Measurements from ENCODE around the gene CORO7.

CORO7 gene

DNA sequence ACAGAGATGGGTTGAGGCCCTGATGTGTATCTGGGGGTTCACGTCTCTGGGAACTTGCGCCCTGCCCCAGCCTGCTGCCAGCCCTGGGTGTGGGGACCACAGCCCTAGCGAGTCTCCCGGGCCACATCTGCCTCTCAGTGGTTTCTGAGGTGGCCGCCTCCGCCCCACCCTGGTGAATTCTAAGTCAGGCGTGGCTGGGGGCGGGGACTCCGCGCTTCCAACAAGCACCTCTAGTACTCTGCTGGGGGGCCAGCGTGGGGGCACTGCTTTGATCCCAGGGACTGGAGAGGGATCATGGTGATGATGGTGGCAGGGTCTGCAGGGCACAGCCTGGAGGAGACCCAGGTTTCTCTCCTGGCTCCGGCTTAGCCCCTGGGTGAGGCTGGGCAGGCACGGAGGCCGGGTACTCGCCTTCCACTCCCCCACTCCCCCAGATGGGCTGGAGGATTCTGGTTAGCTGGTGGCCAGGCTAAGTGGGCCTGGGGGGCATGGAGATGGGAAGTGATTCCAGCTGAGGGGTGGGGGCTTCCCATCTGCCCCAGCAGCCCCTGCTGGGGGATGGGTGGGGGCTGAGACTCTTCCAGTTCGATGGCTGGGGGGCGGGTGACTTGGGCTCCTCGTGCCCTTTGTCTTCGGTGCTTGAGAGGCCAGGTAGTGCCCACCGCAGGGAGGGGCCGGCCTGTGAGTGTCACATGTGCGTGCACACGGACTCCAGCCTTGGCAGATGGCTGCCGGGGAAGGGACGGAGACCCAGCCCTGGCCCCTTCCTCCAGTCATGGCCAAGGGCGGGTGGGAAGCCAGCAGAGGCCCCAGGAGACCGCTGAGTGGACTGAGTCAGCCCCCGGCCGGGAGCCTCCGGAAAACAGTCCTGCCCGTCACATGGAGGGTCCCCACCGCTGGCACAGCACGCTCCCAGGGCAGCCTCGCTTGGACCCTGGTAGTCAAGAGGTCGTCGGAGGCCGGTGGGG lies 96.7 kb downstream of the CORO7 start:
- DNase-seq, result no peak

GRCh38 chr16:4318967-4319366 lies 97.4 kb downstream of the CORO7 start:
- DNase-seq, result no peak

GRCh38 chr16:4318451-4318910 lies 97.9 kb downstream of the CORO7 start:
- no peak for DNase-seq

DNA sequence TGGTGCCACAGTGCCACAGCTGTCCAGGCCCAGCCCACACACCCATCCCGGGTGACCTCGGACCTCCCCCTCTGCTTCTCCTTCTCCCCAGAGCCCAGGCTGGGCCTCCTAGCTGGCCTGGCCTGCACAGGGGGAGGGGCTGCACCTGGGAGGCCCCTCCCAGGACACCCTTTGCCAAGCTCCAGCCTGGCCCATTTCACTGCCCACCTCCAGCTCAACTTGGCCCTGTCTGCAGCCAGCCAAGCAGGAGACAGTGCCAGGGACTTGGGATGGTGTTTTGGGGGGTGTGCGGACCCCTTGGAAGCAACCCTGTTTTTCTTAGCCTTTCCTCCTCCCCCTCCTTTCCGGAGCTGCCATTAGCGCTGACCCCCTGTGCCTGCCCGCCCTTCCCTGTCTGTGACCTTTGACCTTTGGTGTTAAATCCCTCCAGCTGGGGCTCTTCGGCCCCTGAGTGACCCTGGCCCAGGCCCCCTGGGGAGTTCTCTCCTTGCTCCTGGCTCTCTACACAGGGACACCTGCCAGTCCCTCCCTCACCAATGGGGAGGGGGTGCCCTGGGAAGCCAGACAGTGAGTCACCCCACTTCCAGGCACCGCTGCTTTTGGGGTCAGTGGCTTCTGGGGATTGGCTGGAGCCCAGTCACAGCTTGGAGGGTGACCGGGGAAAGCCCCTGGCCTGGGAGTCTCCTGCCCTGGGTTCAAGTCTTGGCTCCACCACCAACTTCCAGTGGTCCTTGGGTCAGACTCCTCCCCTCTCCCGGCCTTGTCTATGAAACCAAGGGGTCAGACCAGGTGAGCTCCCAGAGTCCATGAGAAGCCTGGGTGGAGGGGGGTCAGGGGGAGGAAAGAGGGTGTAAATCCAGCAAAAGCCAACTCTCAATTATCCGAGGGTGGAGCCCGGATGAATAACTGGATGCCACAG lies 98.6 kb downstream of the CORO7 start:
- no peak for DNase-seq

DNA sequence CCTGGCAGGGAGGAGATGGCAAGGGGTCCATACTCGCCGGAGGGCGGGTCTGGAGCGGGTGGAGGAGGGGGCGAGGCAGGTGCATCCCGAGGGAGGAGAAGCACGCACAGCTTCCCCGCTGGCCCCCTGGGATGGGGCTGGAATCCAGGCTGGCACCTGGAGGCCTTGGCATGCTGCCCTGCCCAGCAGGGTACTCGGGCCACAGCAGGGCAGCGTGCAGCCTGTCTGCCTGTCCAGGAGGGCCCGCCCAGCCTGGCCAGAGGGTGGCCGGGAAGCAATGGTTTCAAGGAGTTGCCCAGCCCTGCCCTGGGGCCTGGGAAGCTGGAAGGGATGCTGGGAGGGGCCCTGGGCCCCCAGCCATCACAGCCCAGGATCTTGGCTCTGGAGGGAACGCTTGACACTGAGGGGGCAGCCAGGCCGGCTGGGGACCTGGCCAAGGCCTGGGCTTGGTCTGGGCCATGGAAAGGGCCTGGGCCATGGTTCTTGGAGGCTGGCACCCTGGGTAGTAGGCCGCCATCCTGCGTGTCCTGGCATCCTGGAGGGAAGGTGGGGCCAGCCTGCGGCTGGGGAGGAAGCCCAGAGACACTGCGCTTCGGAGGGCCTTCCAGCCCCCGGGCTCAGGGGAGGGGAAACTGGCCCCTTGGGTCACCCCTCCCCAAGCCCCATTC lies 99.4 kb downstream of the CORO7 start:
- DNase-seq, result peak; percentile 85

DNA sequence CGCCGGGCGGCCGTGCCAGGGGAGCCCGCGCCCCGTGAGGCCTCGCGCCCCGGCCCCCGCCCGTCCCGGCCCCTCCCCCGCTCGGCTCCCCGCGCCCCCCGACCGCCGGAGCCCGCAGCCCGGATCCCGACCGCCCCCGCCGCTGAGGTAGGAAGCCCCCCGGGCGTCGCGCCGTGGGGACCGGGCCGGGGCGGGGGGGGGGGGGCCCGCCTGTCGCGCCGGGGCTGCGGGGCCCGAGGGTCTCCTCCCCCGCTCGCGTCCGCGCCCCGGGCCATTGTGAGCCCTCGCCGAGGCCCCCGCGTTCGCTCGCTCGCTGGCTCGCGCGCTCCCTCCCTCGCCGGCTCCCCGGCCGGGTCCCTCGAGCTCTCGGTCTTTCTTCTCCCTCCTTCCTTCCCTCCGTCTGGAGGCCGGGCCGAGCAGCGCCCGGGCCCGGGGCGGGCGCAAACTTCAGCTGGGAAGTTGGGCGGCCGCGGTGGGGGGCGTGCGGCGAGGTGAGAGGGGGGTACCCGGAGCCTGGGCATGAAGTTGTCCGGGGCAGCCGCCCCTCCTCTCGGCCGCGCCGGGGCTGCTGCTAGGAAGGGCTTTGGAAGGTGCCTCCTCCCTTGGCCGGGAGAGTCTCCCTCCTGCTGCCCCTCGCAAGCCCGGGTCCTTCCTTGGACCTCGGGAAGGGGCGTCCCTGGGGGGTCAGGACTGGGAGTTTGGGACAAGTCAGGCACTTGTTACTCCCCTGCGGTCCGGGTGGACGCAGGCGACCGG lies 100.1 kb downstream of the CORO7 start:
- peak; percentile 49 for DNase-seq

DNA sequence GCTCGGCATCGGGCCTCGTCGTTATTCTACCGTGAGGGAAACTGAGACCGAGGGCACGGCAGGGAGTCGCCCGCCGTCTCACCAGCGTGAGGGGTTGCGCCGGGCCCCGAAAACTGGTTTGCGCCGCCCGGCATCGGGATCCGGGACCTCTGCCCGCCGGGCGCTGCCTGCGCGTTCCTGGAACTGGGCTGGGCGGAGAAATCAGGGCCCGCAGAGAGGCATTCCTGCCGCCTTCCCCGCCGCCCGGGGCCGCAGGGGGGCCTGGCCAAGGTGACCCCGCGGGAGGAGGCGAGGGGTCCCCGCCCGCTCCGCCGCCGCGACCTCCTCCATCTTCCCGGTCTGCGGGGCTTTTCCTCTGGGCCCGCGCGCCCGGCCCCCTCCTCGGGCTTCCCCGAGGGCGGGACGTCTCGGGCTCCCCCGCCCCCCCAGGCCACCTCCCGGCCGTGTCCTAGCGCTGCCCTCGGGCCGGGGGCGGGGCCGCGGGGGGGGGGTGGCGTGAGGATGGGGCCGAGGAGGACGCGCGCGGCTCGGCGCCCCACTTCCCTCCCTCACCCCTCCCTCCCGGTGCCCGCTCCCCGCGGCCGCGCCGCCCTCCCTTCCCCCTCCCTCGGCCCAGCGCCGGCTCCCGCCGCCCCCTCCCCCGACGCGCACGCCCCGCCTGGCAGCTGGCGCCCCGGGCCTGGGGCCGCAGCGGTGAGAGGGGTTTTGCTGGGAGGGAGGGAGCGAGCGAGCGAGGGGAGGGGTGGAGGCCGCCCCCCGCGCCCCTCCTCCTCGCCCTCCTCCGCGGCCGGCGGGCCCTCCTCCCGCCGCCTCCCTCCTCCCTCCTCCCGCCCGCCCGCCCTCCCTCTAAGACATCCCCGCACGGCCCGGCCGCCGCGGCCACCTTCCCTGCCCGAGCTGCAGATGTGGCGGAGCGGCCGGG lies 100.9 kb downstream of the CORO7 start, which contains the start of gene GLIS2:
Gene GLIS2 (plus strand): TSS at position 882 of the 922 bp plus-strand sequence. CDS start 16,214 bp downstream, outside the sequence.
- peak; percentile 89 for DNase-seq

DNA sequence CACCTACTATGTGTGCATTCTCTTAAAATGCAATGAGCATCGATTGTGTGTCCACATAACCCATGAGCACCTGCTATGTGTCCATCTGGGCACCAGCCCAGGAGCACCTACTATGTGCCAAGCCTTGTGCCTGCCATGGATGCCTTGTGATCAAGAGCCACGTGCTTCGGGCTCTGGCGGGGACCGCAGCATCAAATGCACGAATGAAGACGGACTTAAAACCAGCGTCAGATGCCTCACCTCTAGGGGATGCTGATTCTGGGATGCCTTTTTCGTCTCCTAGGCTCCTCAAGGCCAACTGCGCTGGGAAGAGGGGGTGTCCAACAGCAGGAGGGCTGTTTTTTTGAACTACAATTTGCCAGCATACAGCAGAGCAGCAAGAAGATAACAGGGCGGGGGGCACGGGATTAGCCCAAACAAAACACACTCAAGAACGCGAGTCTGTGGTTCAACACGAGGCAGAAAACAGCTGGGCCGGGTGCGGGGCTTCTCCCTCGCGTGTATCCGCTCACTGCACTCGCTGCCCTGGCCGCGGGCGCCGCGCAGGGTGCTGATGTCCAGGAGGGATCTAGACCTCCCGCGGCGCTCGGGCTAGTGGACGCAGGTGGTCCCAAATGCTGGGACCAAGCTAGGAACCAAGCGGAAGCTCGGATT lies 101.7 kb downstream of the CORO7 start:
- peak; percentile 33 for DNase-seq

- DNase-seq, result no peak
Measured at GRCh38 chr16:4313563-4314531, 102.5 kb downstream of the CORO7 start.

DNA sequence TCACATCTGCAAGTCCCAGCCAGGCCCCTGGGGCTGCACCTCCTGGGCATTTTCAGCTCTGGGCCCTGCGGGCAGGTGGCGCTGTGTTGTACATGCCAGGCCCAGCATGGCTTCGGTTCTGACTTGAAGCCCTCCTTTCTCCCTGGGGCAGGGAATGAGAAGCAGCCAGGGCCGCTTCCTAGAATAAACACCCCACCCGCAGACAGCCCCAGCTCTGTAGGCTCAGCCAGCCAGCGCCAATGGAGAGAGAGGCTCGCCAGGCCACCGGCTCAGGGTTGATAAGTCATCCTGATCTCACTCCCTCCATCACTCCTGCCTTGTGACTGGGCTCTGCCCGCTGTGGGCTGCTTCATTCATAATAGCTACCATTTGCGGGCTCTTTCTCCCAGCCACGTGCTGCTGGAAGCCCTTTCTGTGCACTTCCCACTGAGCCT lies 106.5 kb downstream of the CORO7 start:
- peak; percentile 56 for DNase-seq

- DNase-seq, result no peak
Measured at GRCh38 chr16:4309102-4309832, 107.1 kb downstream of the CORO7 start.

DNA sequence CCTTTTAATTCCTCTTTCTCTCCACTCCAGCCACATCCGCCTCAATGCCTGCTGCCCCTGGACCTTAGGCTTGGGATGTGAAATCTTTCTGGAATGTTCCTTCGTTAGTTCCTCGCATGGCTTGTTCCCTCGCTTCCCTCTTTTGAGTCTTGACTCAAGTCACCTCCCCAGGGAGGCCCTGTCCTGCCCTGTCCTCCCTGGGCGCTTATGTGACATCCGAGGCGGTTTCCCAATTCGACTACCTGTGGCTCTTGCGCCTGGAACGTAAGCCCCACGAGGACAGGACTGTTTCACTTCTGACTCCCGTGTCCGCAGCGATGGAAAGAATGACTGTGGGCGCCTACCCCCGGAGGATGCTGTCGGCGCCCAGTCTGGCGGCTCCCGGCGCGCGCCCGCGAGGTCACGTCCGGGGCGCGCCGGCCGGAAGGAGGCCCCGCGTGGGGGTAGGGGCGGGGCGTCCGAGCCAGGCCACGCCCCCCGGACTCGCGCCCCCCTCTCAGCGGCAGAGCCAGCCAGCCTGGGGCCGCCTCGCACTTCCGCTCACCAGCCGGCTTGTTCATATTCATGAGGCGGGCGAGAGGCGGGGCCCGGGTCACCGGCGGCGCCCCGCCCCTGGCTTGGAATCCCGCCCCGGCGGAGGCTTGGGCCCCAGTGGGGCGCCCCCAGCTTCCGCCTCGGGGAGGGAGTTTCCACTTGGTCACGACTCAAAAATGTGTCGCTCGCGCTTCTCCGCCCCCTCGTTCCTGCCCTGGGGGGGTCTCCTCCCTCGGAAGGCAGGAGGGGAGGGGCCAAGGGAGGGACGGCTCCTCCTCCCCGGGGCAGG lies 109.0 kb downstream of the CORO7 start:
- peak; percentile 93 for DNase-seq

DNA sequence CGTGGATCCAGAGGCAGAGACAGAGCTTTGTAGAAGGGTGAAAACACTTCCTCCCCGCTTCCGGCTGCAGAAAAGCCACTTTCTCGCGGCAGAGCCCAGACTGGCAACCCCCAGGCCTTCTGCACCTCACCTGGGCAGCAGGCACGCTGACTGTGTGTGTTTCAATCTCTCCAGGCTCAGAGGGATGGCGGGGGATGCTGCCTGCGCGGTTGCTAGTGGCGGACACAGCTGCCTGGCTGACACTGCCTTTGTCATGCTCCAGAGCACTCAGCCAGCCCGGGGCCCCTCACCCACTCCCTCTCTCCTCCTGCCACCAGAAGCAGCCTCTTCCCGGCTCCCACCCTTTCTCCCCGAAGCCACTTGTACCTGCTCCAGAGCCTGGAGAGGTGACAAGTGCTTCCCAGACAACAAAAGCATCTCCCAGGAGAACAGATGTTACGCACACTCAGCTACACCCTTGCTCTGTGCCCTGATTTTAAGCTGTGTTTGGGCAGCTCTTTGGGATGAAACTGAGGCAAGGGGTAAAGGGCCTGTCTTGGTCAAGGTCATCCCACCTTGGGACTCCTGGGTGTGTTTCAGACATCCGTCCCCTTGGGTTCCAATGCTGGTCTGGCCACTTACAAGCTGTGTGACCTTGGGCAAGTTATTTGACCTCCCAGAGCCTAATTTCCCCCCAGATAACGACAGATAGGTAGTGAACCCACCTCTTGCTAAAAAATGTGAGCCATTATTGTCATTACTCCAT lies 109.8 kb downstream of the CORO7 start:
- peak; percentile 86 for DNase-seq

Measured in NCI-H345 (cell line).